Measurements from ENCODE around the gene SEMA5A. TPM values are rescaled to one million over a fixed set of nuclear protein-coding genes. Genes with fewer than 3 reads are reported as not detected.

Gene SEMA5A
- total RNA-seq, 1 experiment from 2014 or later = 0.15 TPM

DNA sequence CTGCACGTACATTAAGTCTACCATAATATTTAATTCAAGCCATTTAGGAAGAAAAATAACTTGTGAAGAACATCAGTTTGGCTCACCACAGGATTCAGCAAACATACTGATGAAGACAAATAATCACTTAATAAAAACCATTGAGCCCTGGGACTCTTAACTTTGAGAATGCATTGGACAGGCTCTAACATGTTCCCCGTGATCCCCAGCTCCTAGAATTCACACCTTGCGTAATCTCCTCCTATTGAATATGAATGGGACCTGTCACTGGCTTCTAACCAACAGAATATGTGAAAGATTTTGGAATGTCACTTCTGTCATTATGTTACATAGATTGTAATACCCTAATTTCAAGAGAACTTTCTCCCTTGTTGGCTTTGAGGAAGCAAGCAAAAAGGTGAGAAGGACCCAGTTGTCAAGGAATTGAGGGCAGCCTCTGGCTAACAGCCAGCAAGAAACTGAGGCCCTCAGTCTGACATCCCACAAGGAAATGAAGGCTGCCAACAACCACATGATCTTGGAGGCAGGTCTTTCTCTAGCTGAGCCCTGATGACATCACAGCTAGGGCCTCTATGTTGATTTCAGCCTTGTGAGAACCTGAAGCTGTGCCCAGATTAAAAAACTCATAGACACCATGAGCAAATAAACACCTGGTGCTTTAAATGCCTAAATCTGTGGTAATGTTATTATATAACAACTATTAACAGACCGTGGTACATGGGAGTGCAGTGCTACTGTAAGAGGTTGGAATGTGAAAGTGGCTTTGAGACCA, 433.2 kb downstream of the SEMA5A start:
- Histone ChIP-seq H3K4me3 (ENCODE audit: low read depth in 2 of 2, low read length in 2 of 2) (no peak overlapping the region), H3K4me1 (ENCODE audit: control insufficient read depth, insufficient read depth, low read length) (no peaks in the 10 kb centered on the region), H3K9me3 (ENCODE audit: control insufficient read depth, insufficient read depth, low read depth, low read length) (no peaks in the 10 kb centered on the region), H3K36me3 (ENCODE audit: control insufficient read depth, insufficient read depth, low read length) (no peaks in the 10 kb centered on the region), H3K27ac (ENCODE audit: low read length) (no peak overlapping the region), H3K27me3 (ENCODE audit: control insufficient read depth, insufficient read depth, low read length) (no peaks in the 10 kb centered on the region)
- ATAC-seq = no peak
- no peak for TF ChIP-seq POLR2AphosphoS5 (IDR thresholded peaks at IDR 0.05; ENCODE audit: low read depth, low read length)
- TF ChIP-seq, protein P1, sequence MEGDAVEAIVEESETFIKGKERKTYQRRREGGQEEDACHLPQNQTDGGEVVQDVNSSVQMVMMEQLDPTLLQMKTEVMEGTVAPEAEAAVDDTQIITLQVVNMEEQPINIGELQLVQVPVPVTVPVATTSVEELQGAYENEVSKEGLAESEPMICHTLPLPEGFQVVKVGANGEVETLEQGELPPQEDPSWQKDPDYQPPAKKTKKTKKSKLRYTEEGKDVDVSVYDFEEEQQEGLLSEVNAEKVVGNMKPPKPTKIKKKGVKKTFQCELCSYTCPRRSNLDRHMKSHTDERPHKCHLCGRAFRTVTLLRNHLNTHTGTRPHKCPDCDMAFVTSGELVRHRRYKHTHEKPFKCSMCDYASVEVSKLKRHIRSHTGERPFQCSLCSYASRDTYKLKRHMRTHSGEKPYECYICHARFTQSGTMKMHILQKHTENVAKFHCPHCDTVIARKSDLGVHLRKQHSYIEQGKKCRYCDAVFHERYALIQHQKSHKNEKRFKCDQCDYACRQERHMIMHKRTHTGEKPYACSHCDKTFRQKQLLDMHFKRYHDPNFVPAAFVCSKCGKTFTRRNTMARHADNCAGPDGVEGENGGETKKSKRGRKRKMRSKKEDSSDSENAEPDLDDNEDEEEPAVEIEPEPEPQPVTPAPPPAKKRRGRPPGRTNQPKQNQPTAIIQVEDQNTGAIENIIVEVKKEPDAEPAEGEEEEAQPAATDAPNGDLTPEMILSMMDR (IDR thresholded peaks at IDR 0.05) = no peak
- TF ChIP-seq, protein P2, sequence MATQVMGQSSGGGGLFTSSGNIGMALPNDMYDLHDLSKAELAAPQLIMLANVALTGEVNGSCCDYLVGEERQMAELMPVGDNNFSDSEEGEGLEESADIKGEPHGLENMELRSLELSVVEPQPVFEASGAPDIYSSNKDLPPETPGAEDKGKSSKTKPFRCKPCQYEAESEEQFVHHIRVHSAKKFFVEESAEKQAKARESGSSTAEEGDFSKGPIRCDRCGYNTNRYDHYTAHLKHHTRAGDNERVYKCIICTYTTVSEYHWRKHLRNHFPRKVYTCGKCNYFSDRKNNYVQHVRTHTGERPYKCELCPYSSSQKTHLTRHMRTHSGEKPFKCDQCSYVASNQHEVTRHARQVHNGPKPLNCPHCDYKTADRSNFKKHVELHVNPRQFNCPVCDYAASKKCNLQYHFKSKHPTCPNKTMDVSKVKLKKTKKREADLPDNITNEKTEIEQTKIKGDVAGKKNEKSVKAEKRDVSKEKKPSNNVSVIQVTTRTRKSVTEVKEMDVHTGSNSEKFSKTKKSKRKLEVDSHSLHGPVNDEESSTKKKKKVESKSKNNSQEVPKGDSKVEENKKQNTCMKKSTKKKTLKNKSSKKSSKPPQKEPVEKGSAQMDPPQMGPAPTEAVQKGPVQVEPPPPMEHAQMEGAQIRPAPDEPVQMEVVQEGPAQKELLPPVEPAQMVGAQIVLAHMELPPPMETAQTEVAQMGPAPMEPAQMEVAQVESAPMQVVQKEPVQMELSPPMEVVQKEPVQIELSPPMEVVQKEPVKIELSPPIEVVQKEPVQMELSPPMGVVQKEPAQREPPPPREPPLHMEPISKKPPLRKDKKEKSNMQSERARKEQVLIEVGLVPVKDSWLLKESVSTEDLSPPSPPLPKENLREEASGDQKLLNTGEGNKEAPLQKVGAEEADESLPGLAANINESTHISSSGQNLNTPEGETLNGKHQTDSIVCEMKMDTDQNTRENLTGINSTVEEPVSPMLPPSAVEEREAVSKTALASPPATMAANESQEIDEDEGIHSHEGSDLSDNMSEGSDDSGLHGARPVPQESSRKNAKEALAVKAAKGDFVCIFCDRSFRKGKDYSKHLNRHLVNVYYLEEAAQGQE (IDR thresholded peaks at IDR 0.05; ENCODE audit: insufficient read depth in 1 of 2, low read depth in 2 of 2, low read length in 1 of 2) = no peak
- TF ChIP-seq TCF7L2 (IDR thresholded peaks at IDR 0.05; ENCODE audit: low read depth, low read length) = no peak
- no peak for TF ChIP-seq SIN3A (IDR thresholded peaks at IDR 0.05; ENCODE audit: borderline replicate concordance, insufficient read depth, low read depth, low read length)
- BruUV-seq (replicated peaks) = no TSS peak
- intact Hi-C loops (cut with micrococcal nuclease; ENCODE audit: unreplicated experiment) = no loop called here
- no peak for DNase-seq (ENCODE audit: low read depth, low spot score)
- ChIA-PET POLR2A (no interaction called here), CTCF (no interaction called here)
- in situ Hi-C loops (cut with HindIII; ENCODE audit: low pct_unique_long_range_greater_than_20kb, low sequenced_read_pairs) = no loop called here

DNA sequence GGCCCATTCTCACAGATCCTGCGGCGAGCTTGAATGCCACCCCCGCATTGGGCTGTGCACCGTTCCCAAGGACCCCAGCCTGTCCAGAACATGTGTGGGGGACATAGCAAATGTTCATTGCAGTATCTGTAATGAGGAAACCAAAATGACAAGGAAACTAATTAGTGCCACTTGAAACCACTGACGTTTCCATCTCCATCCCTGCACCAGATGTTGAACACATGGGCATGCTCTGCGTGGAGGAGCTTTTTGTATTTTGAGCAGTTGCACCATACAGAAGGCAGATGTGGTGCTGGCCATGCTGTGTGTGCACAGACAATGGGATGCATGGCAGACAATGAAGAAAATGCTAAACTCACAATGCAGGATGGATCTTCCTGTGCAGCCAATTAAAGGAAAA, 437.7 kb downstream of the SEMA5A start:
- no peak for DNase-seq (ENCODE audit: low read depth, low spot score)
- Histone ChIP-seq H3K27me3 (ENCODE audit: control insufficient read depth, insufficient read depth, low read length) (no peaks in the 10 kb centered on the region), H3K27ac (ENCODE audit: low read length) (no peak overlapping the region), H3K4me1 (ENCODE audit: control insufficient read depth, insufficient read depth, low read length) (no peaks in the 10 kb centered on the region), H3K9me3 (ENCODE audit: control insufficient read depth, insufficient read depth, low read depth, low read length) (no peaks in the 10 kb centered on the region), H3K4me3 (ENCODE audit: low read depth in 2 of 2, low read length in 2 of 2) (no peak overlapping the region), H3K36me3 (ENCODE audit: control insufficient read depth, insufficient read depth, low read length) (no peaks in the 10 kb centered on the region)
- TF ChIP-seq, protein P2 (IDR thresholded peaks at IDR 0.05; ENCODE audit: insufficient read depth in 1 of 2, low read depth in 2 of 2, low read length in 1 of 2) = no peak
- TF ChIP-seq, protein P1 (IDR thresholded peaks at IDR 0.05) = no peak
- no peak for TF ChIP-seq SIN3A (IDR thresholded peaks at IDR 0.05; ENCODE audit: borderline replicate concordance, insufficient read depth, low read depth, low read length)
- no peak for TF ChIP-seq POLR2AphosphoS5 (IDR thresholded peaks at IDR 0.05; ENCODE audit: low read depth, low read length)
- TF ChIP-seq TCF7L2 (IDR thresholded peaks at IDR 0.05; ENCODE audit: low read depth, low read length) = no peak
- ChIA-PET CTCF (no interaction called here), POLR2A (no interaction called here)
- intact Hi-C loops (cut with micrococcal nuclease; ENCODE audit: unreplicated experiment) = no loop called here
- BruUV-seq (replicated peaks) = no TSS peak
- in situ Hi-C loops (cut with HindIII; ENCODE audit: low pct_unique_long_range_greater_than_20kb, low sequenced_read_pairs) = no loop called here
- ATAC-seq = no peak
